SKM-1 treated with dmso at 0.1 percent for 144 hours (cell line): ENCODE measurements around the gene PALM2AKAP2.

Experiments used
- DNase-seq: peaks from one replicate; lab custom pipeline; 2025; ENCODE audit not compliant: unreplicated experiment; lab: John Stamatoyannopoulos, UW

The PALM2AKAP2 gene

DNA sequence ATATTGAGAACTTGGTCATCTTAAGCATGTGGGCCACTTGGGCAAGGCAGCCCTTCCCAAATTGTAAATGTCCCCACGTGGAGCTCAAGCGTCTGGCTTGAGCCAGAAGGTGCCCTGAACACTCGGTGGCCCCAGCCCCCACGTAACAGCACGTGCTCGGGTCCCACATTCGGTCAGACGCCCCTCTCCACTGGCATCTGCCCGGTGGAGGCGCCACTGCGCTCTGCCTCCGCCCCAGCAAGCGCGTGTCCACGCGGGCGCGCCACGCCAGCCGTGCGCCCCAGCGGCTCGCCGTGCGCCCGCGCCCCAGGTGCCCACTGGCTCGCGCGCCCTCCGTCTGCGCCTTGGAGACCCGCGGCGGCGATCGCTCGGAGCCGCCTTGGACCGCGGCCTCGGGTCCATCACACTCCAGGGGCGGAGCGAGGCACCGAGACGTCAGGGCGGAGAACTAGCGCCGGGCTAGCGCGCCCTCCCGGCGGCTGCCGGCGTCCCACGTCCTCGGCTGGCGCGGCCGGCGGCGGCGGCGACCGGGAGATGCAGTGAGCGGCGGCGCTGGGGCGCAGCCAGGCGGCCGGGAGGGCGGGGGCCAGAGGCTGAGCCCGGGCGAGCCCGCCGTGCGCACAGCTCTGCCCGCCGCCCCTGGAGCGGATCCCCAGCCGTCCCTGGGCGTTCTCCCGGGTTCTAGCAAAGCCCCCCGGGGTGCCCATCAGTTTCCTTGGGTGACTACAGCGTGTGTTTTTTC lies at the start of gene PALM2AKAP2:
PALM2AKAP2 (plus strand) TSS at position 488 of the 742 bp plus-strand sequence. CDS start 291 bp downstream, outside the sequence.
- DNase-seq, result no peak

- DNase-seq, result no peak
Measured at GRCh38 chr9:109730228-109730627, 49.8 kb upstream of the PALM2AKAP2 start.

DNA sequence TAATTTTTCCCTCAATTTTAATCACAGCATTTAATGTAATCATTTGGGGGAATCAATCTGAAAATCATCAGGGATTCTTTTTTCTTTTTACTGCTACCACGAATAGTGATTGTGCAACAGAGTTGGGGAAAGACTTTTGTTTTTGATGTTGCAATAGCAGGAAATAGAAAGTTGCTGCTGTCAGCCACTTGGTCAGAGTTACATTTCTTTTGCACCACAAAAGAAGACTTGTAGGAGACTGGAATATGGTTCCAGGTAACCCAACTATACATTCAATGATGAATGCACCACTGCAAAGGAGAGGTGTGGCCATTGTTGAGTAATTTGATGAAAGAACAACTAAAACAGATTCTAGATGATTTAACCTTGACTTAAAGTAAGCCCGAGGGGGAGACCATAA lies 46.3 kb upstream of the PALM2AKAP2 start:
- peak; percentile 40 for DNase-seq

DNA sequence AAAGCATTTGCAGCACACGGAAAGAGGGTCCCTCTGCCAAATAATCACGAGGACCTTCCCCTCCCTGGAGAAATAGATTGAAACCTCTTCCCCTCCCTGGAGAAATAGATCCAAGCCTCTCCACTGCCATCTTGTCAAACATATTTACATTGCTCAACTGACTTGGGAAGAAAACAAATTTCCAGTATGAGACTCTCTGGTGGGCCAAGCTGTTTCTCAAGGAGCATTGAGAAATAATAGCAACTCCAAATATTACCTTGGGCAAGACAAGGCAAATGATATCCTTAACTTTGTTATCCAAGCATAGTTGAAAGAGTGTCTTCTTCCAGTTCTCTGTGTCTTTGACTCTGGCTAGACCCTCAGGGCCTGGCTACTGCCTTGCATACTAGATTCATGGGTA lies 45.2 kb upstream of the PALM2AKAP2 start:
- no peak for DNase-seq

- DNase-seq, result no peak
Measured at GRCh38 chr9:109735801-109736200, 44.2 kb upstream of the PALM2AKAP2 start.

DNA sequence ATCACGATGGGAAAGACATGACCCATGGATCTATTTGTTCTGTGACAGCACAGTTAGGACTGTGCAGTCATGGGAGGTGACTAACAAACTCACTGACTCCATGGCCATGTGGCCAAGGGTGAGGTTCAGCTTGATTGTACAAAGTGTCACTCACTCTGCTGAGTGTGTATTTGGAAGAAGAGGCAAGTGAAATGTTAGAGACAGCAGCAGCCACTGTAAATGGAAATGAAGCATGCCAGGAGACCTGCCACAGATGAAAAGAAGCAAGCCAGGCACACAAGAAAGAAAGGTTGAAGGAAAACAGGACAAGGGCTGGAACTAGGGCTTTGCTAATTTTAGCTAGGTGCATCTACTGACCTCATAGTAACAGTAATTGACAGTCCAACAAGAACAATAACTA lies 42.7 kb upstream of the PALM2AKAP2 start:
- DNase-seq, result no peak

- DNase-seq, result no peak
Measured at GRCh38 chr9:109739760-109740159, 40.2 kb upstream of the PALM2AKAP2 start.

DNA sequence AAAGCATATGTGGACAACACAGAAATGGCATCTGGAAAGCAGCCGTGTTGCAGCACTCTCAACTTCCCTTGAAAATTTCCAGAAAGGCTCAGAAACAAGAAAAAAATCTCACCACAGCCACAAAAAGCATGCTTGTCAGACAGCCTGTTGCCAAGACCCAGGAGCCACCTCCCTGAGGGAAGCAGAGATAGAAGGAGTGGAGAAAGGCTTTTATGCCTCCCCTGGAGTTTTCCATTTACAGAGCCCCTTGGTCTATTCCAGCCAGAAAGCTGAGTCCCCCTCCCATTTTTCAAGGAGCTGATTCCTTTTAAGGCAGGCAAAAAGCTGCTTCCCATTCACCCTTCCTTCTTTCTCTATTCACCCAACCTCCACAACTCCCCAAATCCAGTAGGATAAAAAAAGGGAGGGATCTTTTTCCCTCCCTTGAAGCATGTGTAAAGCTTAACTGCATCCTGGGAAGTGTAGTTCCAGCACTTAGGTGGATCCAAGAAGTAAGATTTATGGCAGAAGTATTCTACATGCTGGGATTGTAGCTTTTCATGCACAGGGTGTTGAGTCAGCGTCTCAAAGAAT lies 37.1 kb upstream of the PALM2AKAP2 start:
- DNase-seq, result no peak

GRCh38 chr9:109743696-109744095 lies 36.3 kb upstream of the PALM2AKAP2 start:
- no peak for DNase-seq

DNA sequence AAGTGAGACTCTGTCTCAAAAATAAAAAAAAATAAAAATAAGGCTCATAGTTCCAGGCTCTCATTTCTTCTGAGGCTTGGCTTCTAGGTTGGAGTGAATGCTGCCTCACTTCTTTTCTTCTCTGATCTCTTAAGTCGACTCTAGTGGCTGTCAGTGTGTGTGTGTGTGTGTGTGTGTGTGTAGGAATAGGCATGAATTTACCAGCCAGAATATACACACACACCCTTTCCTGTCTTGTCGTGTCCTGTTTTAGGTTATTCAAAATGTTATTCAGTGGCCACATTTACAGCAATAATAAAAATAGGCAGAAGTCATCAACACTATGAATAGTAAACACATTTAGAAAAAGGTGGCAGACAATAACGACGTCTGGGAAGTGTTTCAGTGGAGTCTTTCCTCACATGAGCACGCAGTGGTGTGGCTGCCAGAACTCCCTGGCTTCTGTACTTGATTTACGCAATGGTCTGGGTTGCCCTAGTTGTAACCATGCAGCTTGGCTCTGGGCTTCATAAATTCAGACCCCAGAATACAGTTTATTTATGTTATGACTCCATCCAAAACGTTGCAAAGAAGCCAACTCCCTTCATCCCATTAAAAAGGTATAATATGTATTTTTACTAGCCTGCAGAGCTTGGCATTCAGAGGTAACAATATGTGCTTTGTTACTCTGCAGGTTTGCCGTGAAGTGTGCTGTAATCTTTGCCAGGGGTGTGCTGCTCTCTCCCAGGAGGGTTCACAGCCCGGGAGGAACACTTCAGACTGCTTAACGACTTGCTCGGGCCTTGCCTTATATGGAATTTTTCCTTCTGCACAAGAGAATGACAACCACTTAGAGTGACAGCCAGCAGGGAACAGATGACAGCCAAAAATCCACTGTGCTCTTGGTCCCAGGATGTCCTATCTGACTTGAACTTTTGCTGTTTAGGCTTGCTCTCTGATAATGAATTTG lies 34.4 kb upstream of the PALM2AKAP2 start:
- DNase-seq, result no peak

DNA sequence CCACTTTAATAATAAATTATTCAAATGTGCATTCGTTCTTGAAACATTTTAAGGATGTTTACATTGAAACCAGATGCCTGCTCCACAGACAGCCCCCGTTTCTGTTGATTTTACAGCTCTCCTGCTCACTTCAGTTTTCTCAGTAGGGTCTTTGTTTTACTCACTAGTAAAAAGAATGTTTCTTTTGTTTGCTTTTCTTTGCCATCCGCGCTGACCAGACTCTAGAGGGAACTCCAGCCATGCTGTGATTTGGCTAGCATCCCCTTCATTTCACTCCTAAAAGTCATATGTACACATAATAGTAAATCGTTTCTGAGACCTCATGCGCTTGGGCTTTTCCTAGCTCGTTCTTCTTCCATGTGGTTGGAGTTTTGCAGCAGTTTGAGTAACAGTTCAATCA lies 28.7 kb upstream of the PALM2AKAP2 start:
- DNase-seq, result no peak

GRCh38 chr9:109753308-109753707 lies 26.7 kb upstream of the PALM2AKAP2 start:
- DNase-seq, result no peak

GRCh38 chr9:109755040-109755439 lies 25.0 kb upstream of the PALM2AKAP2 start:
- no peak for DNase-seq

DNA sequence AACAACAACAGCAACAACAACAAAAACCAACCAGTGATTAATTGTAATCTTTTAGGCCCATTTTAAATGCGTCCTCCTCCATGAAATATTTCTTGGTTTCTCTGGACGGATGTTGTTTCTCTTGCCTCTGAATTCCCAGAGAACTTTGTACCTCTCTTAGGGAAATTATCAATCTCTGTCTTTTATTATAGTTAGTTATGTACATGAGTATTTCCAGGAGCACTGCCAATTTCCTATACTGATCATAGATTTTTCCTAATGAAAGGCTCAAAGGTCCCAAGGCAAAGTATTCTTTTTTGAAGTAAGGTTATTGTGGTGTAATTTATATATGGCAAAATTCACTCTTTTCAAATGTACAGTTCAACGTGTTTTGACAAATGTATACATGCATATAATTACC lies 20.4 kb upstream of the PALM2AKAP2 start:
- DNase-seq, result no peak

DNA sequence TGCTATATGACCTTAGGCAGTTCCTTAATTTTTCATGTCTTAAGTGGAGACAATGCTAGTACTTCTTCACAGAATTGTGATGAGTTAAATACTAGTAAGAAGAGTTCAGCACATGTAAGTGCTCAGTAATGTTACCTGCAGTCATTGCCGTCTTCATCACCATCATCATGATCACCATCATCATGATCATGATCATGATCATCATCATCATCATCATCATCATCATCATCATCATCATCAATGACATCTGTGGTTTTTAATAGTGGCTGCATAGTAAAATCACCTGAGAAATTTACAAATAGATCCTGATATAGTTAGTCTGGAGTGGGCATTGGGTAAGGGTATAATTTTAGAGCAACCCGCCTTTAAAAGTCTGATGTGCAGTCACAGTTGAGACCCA lies 14.7 kb upstream of the PALM2AKAP2 start:
- no peak for DNase-seq

DNA sequence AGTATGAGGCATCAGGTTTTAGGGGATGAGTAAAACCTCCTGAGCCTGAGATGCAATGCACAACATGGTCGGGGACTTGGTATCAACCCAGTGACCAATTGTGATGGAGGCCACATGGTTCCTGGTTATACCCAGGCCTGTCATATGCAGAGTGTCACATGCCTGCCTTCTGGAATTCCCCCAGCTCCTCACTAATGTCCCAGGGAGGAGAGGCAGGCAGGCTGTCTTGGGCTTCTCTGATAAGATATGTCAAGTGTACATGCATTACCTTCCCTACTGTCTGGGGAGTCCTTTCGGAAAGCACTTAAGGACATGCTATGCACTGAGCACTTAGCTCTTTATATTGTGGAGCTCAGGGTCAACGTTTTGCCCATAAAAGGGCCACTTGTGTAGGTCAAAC lies 14.2 kb upstream of the PALM2AKAP2 start:
- no peak for DNase-seq

DNA sequence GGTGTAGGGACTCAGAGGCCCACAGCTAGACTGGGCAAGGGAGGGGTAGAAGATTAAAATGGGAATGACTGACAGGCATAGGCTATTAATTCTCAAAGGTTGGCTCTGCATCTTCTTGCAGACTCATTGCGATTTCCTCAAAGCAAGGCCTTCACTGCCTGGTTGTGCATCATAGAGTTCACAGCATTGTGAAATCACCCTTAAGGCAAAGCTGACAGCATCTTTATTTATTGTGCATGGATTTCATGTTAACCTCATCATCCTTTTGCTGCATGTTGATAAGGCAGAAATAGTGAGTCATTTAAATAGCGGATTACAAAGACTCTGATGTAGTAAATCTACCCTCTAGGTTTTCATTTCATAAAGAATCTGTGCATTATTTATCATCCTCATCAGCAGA lies 13.6 kb upstream of the PALM2AKAP2 start:
- DNase-seq, result no peak

DNA sequence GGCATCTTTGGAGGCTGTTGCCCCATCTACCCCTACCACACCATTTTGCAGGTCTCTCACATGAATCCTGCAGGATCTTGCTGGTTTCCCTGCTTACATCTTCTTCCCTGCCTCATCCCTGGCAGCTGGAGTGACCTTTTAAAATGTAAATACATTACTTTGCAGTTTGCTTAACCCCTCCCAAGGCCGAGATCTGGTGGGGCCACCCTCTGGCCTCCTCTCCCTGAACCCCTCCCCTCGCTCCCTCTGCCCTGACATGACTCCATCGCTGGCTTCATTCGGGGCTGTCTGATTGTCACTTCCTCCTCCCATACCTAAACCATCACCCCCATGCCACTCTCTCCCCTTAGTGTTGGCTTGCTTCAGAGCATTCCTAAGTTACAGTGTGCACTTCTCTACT lies 12.6 kb upstream of the PALM2AKAP2 start:
- DNase-seq, result no peak

GRCh38 chr9:109767814-109768213 lies 12.2 kb upstream of the PALM2AKAP2 start:
- DNase-seq, result no peak

DNA sequence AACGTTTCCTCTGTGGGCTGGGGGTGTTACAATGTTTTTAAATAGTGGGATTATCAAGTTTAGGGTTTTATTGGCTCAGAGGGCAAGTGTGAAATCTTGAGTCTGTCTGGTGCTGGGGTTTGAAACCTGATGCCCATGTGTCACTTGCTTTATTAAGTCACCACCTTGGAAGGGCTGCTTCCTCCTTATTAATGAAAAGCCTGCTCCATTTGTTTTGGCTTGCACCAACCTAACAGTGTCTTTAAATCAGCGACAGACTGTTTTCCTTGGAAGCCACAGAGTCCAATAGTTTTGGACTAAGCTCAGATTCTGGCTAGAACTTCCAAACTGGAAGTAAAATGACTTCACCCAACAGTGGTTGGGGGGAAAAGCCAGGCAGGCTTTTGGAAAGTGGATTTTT lies 10.7 kb upstream of the PALM2AKAP2 start:
- DNase-seq, result no peak

GRCh38 chr9:109770101-109770500 lies 9.9 kb upstream of the PALM2AKAP2 start:
- no peak for DNase-seq

GRCh38 chr9:109771087-109771486 lies 8.9 kb upstream of the PALM2AKAP2 start:
- DNase-seq, result no peak
